SU-DHL-6 (cell line): ENCODE measurements around the gene ZNF689.

Experiments used
- H2AFZ ChIP-seq: fragments of 200-600 bp; sonication (generic); 2 replicates; pipeline ENCODE4 v1.6.1; 2014; ENCODE audit warnings: low read depth, mild to moderate bottlenecking, moderate library complexity, mixed read lengths, antibody characterized with exemption, low read length; ENCODE audit not compliant: severe bottlenecking
- H3F3A ChIP-seq: fragments of 200-600 bp; shearing (Covaris generic); 2 replicates; pipeline ENCODE4 v1.6.0; 2016; ENCODE audit warnings: antibody characterized with exemption, mild to moderate bottlenecking; ENCODE audit not compliant: insufficient read depth
- H3K27ac ChIP-seq: fragments of 200-600 bp; sonication (generic); 2 replicates; pipeline ENCODE4 v1.5.1; 2016; ENCODE audit warnings: low read depth, mild to moderate bottlenecking, low read length, moderate library complexity, mixed read lengths
- H3K27me3 ChIP-seq: fragments of 200-600 bp; sonication (generic), shearing (Covaris generic); 2 replicates; pipeline ENCODE4 v1.6.0; 2014; ENCODE audit warnings: mild to moderate bottlenecking, low read length
- H3K36me3 ChIP-seq: fragments of 200-600 bp; sonication (generic); 2 replicates; pipeline ENCODE4 v1.6.1; 2014; ENCODE audit warnings: mild to moderate bottlenecking, low read length, mixed read lengths
- H3K4me2 ChIP-seq: fragments of 300-600, 200-600 bp; shearing (Covaris generic), sonication (generic); 2 replicates; pipeline ENCODE4 v1.6.0; 2014; ENCODE audit warnings: low read length, low read depth, mild to moderate bottlenecking; ENCODE audit not compliant: poor library complexity, severe bottlenecking
- H3K4me3 ChIP-seq: fragments of 200-600 bp; sonication (generic); 2 replicates; pipeline ENCODE4 v1.5.1; 2014; ENCODE audit warnings: antibody characterized with exemption, low read length, mild to moderate bottlenecking, mixed read lengths; ENCODE audit not compliant: insufficient read depth, poor library complexity, severe bottlenecking
- H3K79me2 ChIP-seq: fragments of 200-600 bp; sonication (generic); 2 replicates; pipeline ENCODE4 v1.6.1; 2014; ENCODE audit warnings: mild to moderate bottlenecking, low read length, moderate library complexity; ENCODE audit not compliant: insufficient read depth
- H3K9ac ChIP-seq: fragments of 200-600 bp; sonication (generic); 2 replicates; pipeline ENCODE4 v1.7.0; 2014; ENCODE audit warnings: mild to moderate bottlenecking, low read length
- H3K9me2 ChIP-seq: fragments of 200-600 bp; sonication (generic); replicated peaks from 2 replicates; pipeline ENCODE4 v1.6.1; 2014; ENCODE audit warnings: low read length; ENCODE audit not compliant: insufficient read depth
- H3K9me3 ChIP-seq: fragments of 200-600 bp; sonication (generic); 2 replicates; pipeline ENCODE4 v1.6.1; 2014; ENCODE audit warnings: low read length, mixed read lengths; ENCODE audit not compliant: insufficient read depth
- H4K20me1 ChIP-seq: fragments of 200-600 bp; sonication (generic); 2 replicates; pipeline ENCODE4 v1.6.1; 2014; ENCODE audit warnings: low read depth, mild to moderate bottlenecking, antibody characterized with exemption, low read length, moderate library complexity, mixed read lengths
- EZH2phosphoT487 ChIP-seq: fragments of 200-600 bp; sonication (generic), shearing (Covaris generic); conservative IDR thresholded peaks from 2 replicates; pipeline ENCODE4 v1.6.1; 2018; ENCODE audit warnings: mild to moderate bottlenecking, antibody characterized with exemption, low read length, moderate library complexity, mixed read lengths
- TF ChIP-seq, protein P1 (sequence below): fragments of 200-600 bp; sonication (generic); IDR thresholded peaks from one replicate; pipeline ENCODE4 v1.5.1; 2017; ENCODE audit warnings: antibody characterized with exemption, mild to moderate bottlenecking, low read length, moderate library complexity; ENCODE audit not compliant: insufficient read depth, poor library complexity, severe bottlenecking

The ZNF689 gene

GRCh38 chr16:30656974-30657865 is 47.0 kb upstream of the ZNF689 start:
- Histone ChIP-seq H3K27ac (peak overlapping the region; percentile 75), H3K36me3 (0 out of 2 replicates have a peak, but pooled peaks cover 3% of the 10 kb centered on the region)

GRCh38 chr16:30656388-30656787 is 46.2 kb upstream of the ZNF689 start:
- H4K20me1 ChIP-seq = no peaks in the 10 kb centered on the region
- no peak overlapping the region for H3K9ac ChIP-seq
- peaks cover 22% of the 10 kb centered on the region; the same call in 1 of the 2 replicates for H3K79me2 ChIP-seq
- H3K9me2 ChIP-seq = no peaks in the 10 kb centered on the region
- H3K27me3 ChIP-seq = no peaks in the 10 kb centered on the region
- no peak overlapping the region for H2AFZ ChIP-seq
- H3K36me3 ChIP-seq = 0 out of 2 replicates have a peak, but pooled peaks cover 3% of the 10 kb centered on the region
- no peak overlapping the region for H3K4me3 ChIP-seq
- H3K9me3 ChIP-seq = no peaks in the 10 kb centered on the region
- no peak overlapping the region for H3K4me2 ChIP-seq
- no peak overlapping the region for H3K27ac ChIP-seq
- TF ChIP-seq EZH2phosphoT487 = no peak
- TF ChIP-seq, protein P1, sequence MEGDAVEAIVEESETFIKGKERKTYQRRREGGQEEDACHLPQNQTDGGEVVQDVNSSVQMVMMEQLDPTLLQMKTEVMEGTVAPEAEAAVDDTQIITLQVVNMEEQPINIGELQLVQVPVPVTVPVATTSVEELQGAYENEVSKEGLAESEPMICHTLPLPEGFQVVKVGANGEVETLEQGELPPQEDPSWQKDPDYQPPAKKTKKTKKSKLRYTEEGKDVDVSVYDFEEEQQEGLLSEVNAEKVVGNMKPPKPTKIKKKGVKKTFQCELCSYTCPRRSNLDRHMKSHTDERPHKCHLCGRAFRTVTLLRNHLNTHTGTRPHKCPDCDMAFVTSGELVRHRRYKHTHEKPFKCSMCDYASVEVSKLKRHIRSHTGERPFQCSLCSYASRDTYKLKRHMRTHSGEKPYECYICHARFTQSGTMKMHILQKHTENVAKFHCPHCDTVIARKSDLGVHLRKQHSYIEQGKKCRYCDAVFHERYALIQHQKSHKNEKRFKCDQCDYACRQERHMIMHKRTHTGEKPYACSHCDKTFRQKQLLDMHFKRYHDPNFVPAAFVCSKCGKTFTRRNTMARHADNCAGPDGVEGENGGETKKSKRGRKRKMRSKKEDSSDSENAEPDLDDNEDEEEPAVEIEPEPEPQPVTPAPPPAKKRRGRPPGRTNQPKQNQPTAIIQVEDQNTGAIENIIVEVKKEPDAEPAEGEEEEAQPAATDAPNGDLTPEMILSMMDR = no peak
- peaks cover 31% of the 10 kb centered on the region for H3F3A ChIP-seq

More at GRCh38 chr16:30656974-30657865, 47.0 kb upstream of the ZNF689 start:
- no peak for TF ChIP-seq EZH2phosphoT487
- TF ChIP-seq, protein P1 = no peak
- Histone ChIP-seq H3K4me3 (peak overlapping the region; percentile 48), H3K79me2 (peaks cover 26% of the 10 kb centered on the region; the same call in 1 of the 2 replicates), H3K9me3 (no peaks in the 10 kb centered on the region), H3K9ac (peak overlapping the region; percentile 64), H3K9me2 (no peaks in the 10 kb centered on the region), H2AFZ (peak overlapping the region; percentile 54), H3F3A (peaks cover 26% of the 10 kb centered on the region), H3K4me2 (peak overlapping the region; percentile 71), H4K20me1 (no peaks in the 10 kb centered on the region), H3K27me3 (no peaks in the 10 kb centered on the region)

- no peaks in the 10 kb centered on the region for H3K36me3 ChIP-seq
- no peak overlapping the region for H3K27ac ChIP-seq
- H3K79me2 ChIP-seq = peaks cover 17% of the 10 kb centered on the region; the same call in 1 of the 2 replicates
- H3K4me3 ChIP-seq = no peak overlapping the region
- no peaks in the 10 kb centered on the region for H3K9me3 ChIP-seq
- no peaks in the 10 kb centered on the region for H4K20me1 ChIP-seq
- no peaks in the 10 kb centered on the region for H3K27me3 ChIP-seq
- no peak overlapping the region for H3K4me2 ChIP-seq
- TF ChIP-seq, protein P1 = no peak
- TF ChIP-seq EZH2phosphoT487 = no peak
- H2AFZ ChIP-seq = no peak overlapping the region
- no peak overlapping the region for H3K9ac ChIP-seq
- H3K9me2 ChIP-seq = no peaks in the 10 kb centered on the region
- H3F3A ChIP-seq = peaks cover 35% of the 10 kb centered on the region
Observed at GRCh38 chr16:30655815-30656347, 45.7 kb upstream of the ZNF689 start.
